Fibroblast of skin of scalp (primary cell): Measurements from ENCODE around the gene HECW1.

Experiments
- DNase-seq: peaks from one replicate; pipeline ENCODE4 v3.0.0-alpha.2; 2013

The HECW1 gene

DNA sequence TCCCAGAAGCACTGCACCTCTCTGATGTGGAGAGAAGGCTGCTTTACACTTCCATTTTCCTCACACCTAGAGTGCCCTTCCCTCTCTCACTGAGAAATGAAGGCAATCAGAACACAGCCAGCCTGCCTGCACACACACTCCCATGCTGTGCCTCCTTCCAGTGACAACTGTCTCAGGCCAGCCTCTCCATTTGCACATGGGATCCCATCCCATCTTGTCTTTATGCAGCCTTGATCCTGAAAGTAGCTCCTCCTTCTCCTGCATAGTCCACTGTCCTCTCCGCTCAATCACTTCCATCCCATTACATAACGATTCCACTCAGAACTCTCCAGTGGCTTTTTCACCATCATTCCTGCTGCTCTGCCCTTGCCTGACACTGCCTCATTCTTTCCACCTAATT lies 266.8 kb downstream of the HECW1 start:
- DNase-seq, result no peak

DNA sequence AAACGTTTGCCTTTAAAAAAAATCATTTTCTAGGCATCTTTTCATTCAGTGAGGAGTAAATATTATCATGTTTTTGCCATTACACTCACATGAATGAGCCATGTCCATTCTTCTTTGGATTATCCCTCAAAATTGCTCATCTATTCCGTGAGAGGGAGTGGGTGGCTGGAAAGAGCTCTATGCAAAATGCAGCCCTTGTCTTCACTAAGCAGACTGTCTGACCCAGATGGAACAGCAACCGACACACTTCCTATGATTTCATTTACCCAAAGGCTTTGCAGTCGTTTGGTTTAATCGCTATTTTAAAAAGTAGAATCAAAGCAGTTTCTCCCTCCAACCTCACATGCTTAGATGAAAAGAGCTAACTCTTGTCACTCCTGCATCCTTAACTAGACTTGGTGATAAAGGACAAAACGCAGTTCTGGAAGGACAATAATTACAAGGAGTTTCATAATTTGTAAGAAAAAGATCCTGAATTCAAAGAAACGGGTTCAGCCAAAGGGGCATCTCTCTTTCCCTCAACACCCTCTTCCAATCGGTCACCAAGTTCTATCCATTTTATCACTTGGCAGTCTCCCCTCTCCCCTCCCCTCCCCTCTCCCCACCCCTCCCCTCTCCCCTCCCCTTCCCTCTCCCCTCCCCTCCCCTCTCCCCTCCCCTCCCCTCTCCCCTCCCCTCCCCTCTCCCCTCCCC lies 272.3 kb downstream of the HECW1 start:
- DNase-seq, result no peak

DNA sequence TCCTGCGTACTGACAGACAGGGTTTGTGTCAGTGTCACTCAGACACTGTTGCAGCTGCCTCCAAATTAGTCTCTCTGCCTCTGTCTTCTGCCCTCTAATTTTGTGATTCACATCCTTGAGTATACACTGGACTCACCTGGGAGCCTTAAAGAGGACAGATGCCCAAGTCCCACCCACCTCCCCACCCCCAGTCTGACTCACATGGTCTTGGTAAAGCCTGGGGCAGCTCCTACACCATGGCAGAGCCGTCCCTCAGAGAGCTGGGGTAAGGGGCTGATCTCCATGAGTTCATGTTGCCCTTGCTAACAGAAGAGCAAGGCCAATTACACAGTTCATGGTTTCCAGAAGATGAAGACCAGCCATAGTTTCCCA lies 272.8 kb downstream of the HECW1 start:
- no peak for DNase-seq

DNA sequence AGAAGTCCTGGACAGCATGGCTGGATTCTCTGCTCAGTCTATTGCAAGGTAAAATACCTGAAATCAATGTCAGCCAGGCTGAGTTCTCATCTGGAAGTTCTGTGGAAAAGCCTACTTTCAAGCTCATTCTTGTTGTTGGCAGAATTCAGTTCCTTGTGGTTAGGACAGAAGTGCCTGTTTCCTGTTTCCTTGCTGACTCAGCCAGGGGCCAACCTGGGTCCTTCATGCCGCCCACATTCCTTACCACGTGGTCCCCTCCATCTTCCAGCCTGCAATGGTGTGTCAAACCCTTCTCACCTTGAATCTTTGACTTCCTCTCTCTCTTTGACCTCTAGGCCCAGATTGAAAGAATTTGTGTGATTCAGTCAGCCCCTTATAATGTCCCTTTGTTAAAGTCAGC lies 273.4 kb downstream of the HECW1 start:
- no peak for DNase-seq

GRCh38 chr7:43387932-43388331 lies 275.5 kb downstream of the HECW1 start:
- no peak for DNase-seq

GRCh38 chr7:43390576-43390975 lies 278.1 kb downstream of the HECW1 start:
- no peak for DNase-seq

GRCh38 chr7:43391518-43391917 lies 279.1 kb downstream of the HECW1 start:
- no peak for DNase-seq

GRCh38 chr7:43392638-43393330 lies 280.3 kb downstream of the HECW1 start:
- no peak for DNase-seq

DNA sequence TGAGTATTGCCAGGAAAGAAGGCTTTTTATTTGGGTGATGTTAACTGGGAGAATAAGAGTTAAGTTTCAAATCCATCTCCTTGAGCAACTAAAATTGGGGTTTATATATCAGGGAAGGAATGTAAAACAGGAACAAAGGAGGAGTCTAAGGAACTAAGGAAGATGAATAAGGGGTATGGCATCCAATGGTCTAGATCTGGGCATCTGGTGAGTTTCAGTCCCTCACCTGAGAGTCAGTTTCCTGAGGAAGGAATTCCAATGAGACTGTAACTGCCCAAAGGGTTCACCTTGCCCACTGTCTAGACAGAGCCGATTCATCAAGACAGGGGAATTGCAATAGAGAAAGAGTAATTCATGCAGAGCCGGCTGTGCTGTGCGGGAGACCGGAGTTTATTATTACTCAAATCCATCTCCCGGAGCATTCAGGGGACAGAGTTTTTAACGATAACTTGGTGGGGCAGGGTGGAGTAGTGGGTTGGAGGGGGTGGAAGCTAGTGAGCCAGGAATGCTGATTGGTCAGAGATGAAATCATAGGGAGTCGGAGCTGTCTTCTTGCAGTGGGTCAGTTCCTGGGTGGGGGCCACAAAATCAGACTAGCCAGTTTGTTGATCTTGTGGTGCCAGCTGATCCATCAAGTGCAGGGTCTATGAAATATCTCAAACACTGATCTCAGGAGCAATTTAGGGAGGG lies 282.1 kb downstream of the HECW1 start:
- peak; percentile 29 for DNase-seq

DNA sequence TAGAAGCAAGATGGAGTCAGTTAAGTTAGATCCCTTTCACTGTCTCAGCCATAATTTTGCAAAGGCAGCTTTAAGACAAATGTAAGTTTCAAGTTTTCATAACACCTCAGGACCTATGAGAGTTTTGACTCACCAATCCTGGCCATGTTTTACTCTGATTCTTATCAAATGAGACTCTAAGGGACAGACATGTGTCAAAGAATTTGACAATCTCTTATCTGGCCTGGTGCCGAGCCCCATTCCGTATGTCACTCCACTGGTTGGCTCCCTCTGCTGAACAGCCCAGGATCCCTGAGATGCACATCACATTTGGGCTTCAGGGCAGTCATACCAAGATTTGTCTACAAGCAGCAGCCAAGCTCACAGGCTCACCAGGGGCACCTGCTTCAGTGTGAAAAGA lies 282.9 kb downstream of the HECW1 start:
- no peak for DNase-seq

- DNase-seq, result no peak
Observed at GRCh38 chr7:43396187-43396740, 283.8 kb downstream of the HECW1 start.

GRCh38 chr7:43398831-43399230 lies 286.4 kb downstream of the HECW1 start:
- no peak for DNase-seq

GRCh38 chr7:43405948-43406347 lies 293.5 kb downstream of the HECW1 start:
- no peak for DNase-seq

- DNase-seq, result no peak
Observed at GRCh38 chr7:43406961-43407360, 294.5 kb downstream of the HECW1 start.

DNA sequence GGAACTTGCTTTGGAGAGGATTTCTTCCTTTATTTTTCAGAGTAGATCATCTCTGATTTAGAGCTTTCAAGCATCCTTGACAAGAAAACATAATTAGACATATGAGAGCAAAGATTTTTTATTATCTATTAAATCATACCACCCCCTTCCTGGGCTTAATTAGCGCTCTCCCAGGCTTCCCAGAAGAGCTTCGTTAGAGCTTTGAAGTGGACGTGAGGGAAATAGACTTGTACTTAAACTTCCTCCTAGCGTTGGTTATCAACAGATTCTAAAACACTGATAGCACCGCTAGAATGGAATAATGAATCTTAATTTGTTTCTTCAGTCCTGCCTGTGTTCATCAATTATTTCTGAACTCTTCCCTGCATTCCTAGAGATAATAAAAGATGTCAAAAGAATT lies 296.5 kb downstream of the HECW1 start:
- DNase-seq, result no peak

GRCh38 chr7:43417455-43417854 lies 305.0 kb downstream of the HECW1 start:
- no peak for DNase-seq

DNA sequence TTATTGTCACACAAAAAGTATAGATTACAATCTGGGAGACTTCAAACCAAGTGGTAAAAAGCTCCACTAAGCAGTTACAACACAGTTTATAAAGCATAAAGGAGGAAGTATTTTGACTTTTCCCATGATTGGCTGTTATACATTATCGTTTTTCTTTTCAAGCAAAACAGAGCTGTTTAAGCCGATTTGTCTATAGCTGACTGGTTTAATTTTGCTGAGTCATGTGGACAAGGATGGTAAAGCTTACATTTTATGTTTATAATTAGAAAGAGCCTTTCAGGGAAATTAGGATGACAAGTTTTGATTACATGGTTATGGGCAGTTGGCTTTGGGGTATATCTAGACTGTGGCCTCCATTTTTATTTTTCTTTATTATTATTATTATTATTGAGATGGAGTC lies 318.0 kb downstream of the HECW1 start:
- peak; percentile 6 for DNase-seq

GRCh38 chr7:43431020-43431595 lies 318.7 kb downstream of the HECW1 start:
- DNase-seq, result peak; percentile 50

GRCh38 chr7:43433639-43434038 lies 321.2 kb downstream of the HECW1 start:
- no peak for DNase-seq

GRCh38 chr7:43437001-43437400 lies 324.6 kb downstream of the HECW1 start:
- DNase-seq, result no peak

DNA sequence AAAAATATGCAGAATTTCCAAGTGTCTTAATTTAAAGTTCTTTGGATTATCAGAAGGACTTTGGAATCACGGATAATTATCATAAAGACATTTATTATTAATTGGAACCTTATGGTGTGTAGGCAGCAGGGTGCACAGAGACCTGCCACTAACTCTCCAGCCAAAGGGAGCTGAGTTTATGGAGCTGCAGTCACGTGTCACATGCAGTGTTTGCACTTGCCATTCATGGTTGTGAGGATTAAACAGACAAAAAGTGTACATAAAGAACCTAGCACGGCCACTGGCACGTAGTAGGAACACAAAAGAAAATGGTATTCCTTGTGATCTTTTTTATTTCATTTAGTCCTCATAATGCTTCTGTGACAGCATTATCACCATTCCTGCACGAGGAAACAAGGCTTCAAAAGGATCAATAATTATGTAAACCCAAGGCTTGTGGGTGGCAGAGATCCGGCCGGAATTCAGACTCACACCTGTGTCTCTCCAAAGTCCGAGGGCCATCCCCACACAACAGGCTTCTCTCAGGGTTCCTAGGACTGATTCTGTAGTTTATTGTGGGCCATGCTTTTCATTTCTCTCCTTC lies 326.5 kb downstream of the HECW1 start:
- no peak for DNase-seq

DNA sequence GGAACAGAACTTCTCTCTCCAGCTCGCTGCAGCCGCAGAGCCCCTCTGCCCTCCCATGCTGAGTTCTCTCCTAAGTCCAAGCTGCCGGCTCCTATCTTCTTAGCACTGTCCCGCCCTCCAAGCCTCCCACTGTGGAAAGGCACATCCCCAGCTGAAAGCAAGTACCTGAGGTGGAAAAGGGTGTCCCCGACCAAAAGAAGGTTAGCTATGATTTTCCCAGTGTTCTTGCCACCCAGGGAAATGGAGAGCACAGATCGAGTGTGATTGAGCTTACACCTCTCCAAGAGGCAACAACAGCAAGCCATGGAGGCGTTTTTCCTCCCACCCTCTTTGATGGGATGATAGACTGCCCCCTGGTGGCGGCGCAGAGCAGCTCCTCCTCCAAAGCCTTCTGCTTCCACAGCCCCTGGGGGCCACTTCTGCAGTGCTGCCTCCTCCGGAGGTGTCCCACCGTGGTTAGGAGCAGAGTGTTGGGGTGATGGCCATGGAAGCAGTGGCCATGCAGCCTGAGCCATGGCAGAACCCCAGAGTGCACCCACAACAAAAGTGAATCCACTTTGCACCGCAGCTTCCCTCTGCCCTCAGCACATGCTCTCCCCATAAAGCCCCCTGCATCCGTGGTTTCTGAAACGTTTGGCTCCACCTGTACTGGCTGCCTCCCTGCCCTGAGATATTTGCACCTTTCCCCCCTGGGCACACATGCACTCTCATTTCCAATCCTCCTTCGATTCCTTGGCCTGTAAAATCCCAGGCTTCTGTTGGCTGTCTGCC lies 327.4 kb downstream of the HECW1 start:
- peak; percentile 56 for DNase-seq
